HCT116 (cell line): ENCODE data around the gene GALNS. TPM values are rescaled to one million over a fixed set of nuclear protein-coding genes. Genes with fewer than 3 reads are reported as not detected.

Experiments
- ATF3 ChIP-seq: IDR thresholded peaks from 2 replicates; pipeline ENCODE4 v1.6.1; 2012
- FOSL1 ChIP-seq: IDR thresholded peaks from 2 replicates; pipeline ENCODE4 v1.6.1; 2012; ENCODE audit warnings: low read depth
- RAD21 ChIP-seq: IDR thresholded peaks from 2 replicates; pipeline ENCODE4 v1.6.1; 2012; ENCODE audit warnings: low read depth, mild to moderate bottlenecking
- REST ChIP-seq: IDR thresholded peaks from 2 replicates; pipeline ENCODE4 v1.6.1; 2012; ENCODE audit warnings: low read depth
- SRF ChIP-seq: IDR thresholded peaks from 2 replicates; pipeline ENCODE4 v1.6.1; 2012; ENCODE audit warnings: low read depth
- YY1 ChIP-seq: IDR thresholded peaks from 2 replicates; pipeline ENCODE4 v1.6.1; 2011; ENCODE audit warnings: low read length, low read depth, moderate library complexity, mild to moderate bottlenecking; ENCODE audit not compliant: insufficient replicate concordance; ENCODE audit errors: extremely low read depth
- ZFX ChIP-seq: fragments of 450-650 bp; IDR thresholded peaks from 2 replicates; pipeline ENCODE4 v1.6.1; 2017
- total RNA-seq: library from RNA; stranded (reverse); gene quantifications from one replicate; pipeline ENCODE4 v1.2.1, GENCODE V29; 2021; ENCODE audit not compliant: unreplicated experiment
- TF ChIP-seq, protein P1 (sequence below), 3 experiments: fragments of 200-600 bp in 1 of 3; sonication (generic) in 1 of 3; IDR thresholded peaks in 2 of 3; conservative IDR thresholded peaks in 1 of 3; 2 replicates each; pipeline ENCODE4 v1.5.1; 2012 to 2017; ENCODE audit warnings: low read depth in 2 of 3, low read length in 2 of 3, antibody characterized with exemption in 1 of 3, borderline replicate concordance in 1 of 3, control low read depth in 1 of 3, mild to moderate bottlenecking in 1 of 3, mixed read lengths in 1 of 3, mixed run types in 1 of 3, moderate library complexity in 1 of 3; ENCODE audit not compliant: insufficient read depth in 1 of 3

Gene GALNS
- total RNA-seq, 1 experiment from 2014 or later, result 44.6 TPM

GRCh38 chr16:88820385-88821025 is 36.2 kb downstream of the GALNS start (continued):
- TF ChIP-seq, protein P1, sequence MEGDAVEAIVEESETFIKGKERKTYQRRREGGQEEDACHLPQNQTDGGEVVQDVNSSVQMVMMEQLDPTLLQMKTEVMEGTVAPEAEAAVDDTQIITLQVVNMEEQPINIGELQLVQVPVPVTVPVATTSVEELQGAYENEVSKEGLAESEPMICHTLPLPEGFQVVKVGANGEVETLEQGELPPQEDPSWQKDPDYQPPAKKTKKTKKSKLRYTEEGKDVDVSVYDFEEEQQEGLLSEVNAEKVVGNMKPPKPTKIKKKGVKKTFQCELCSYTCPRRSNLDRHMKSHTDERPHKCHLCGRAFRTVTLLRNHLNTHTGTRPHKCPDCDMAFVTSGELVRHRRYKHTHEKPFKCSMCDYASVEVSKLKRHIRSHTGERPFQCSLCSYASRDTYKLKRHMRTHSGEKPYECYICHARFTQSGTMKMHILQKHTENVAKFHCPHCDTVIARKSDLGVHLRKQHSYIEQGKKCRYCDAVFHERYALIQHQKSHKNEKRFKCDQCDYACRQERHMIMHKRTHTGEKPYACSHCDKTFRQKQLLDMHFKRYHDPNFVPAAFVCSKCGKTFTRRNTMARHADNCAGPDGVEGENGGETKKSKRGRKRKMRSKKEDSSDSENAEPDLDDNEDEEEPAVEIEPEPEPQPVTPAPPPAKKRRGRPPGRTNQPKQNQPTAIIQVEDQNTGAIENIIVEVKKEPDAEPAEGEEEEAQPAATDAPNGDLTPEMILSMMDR (IDR thresholded peaks at IDR 0.05 in 2 of 3, conservative IDR thresholded peaks at IDR 0.05 in 1 of 3; ENCODE audit: borderline replicate concordance in 1 of 3, insufficient read depth in 1 of 3, low read depth in 2 of 3, low read length in 2 of 3), result no peak
- TF ChIP-seq REST, result no peak
- TF ChIP-seq SRF, result no peak
- no peak for TF ChIP-seq YY1
- no peak for TF ChIP-seq ATF3
- no peak for TF ChIP-seq ZFX
- TF ChIP-seq FOSL1, result no peak
- no peak for TF ChIP-seq RAD21
